Activated CD4-positive, alpha-beta T cell treated with anti-CD3 and anti-CD28 coated beads for 24 hours (primary cell): ENCODE results near the gene ACTR3.
"Not testable (repeated sequence)": the region's sequence is repeated elsewhere in the genome, so short reads cannot be mapped to it uniquely, and the experiment has no call there.

Experiments
- DNase-seq, 2 donors: peaks; one replicate each; pipeline ENCODE4 v3.0.0-alpha.2; 2020; ENCODE audit warnings: low read depth in 2 of 2

Gene ACTR3

DNA sequence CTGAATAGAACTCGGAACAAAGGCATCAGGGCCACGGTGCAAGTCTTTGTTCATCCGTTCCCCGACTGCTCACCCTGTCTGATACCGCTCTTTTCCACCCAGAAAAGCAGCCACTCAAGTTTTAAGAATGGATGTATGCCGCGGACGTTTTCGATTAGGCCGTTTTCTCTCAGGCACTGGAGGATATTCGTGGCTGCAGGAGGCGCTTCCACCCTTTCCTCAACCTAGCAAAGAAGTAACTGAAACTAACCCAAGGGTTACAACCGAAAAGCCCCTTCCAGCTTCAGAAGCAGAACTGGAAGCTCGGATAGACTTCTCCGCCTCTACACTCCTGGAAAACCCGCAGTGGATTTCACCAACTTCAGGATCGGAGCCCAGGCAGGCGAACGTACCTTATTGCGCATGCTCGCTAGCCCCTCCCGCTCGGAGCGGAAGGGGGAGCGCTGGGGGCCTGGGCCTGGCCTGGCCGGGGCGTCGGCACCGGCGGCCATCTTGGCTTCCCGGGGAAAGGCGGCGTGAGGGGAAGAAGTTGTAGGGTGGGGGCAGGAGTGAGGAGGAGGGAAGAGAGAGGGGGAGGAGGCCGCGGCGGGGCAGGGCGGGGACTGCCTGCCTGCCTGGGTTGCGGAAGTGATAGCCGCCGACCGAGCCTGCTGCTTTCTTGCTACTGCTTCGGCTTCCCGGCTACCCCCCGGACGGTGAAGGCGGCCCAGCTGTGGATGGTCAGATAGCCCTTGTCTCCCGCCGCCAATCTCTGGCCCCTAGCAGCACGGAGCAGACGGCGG is at the start of gene ACTR3:
TSS of gene ACTR3 (plus strand) at position 619 of the 782 bp plus-strand sequence. CDS start 191 bp downstream, outside the sequence.
- DNase-seq: peak; percentile 99

DNA sequence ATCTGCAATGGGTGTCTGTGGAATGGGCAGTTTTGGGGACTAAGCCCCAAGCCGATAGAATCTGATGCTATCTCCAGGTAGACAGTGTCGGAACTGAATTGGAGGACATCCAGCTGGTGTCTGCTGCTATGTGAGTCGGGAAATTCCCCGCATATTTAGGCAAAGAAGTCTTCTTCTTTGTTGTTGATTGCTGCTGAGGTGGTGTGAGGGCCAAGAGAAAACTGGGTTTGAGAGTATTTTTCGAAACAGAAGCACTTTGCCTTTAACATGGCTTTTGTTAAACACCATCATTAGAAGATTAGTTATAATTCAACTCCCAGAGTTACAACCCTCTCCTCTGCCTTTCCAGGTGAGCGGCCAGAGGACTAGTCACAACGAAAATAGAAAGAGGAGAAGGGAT is 49.4 kb upstream of the ACTR3 start:
- DNase-seq: no peak

DNA sequence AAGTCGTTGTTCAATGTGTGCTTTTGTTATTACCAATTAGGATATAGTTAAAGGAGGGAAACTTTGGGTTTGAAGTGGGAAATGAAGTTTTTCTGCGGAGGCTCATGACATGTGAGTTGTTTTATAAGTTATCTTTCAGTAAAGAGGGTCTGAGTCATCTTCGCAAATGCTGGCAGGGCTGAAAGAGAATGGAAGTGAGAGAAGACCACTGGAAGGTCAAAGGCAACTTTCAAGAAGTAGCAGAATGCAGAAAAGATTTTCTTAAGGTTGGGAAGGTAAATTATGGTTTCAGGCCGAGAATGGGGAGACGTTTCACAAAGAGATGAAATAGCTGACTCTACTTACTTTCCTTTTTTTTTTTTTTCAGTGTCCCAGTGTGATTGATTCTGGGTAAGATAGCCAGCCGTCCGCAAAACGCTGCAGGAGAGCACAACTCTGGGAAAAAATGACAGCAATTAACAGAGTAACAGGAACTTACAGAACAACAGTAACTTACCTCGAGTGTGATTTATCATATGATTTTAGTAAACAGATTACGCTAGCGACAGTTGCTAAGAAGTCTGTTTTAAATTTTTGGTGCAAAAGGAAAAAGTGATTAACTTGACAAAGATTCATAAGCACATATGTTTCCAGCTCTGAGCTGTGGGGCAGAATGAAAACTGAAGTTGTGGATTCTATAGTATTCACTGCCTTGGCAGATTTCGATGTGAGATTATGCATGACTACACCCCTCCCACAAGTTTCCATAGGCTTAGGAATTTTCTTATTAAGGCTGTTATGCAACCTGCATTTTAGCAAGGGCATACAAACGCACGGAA is 46.8 kb upstream of the ACTR3 start:
- no peak for DNase-seq

DNA sequence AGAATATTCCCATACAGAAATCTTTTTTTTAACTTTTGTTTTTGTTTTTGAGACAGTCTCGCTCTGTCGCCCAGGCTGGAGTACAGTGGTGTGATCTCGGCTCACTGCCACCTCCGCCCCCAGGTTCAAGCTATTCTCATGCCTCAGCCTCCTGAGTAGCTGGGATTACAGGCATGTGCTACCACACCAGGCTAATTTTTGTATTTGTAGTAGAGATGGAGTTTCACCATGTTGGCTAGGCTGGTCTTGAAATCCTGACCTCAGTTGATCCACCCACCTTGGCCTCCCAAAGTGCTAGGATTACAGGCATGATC is 46.2 kb upstream of the ACTR3 start:
- DNase-seq: not testable (repeated sequence)

DNA sequence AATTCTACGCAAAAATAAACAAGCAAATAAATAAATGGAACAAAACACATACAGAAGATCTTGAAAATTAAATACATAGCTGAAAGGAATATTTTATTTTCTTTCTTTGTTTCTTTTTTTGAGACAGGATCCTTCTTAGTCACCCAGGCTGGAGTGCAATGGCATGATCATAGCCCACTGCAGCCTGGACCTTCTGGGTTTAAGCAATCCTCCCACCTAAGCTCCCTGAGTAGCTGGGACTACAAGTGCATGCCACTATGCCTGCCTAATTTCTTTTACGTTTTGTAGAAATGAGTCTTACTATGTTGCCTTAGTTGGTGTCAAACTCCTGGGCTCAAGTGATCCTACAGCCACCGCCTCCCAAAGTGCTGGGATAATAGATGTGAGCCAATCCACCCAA is 44.6 kb upstream of the ACTR3 start:
- DNase-seq: no peak

DNA sequence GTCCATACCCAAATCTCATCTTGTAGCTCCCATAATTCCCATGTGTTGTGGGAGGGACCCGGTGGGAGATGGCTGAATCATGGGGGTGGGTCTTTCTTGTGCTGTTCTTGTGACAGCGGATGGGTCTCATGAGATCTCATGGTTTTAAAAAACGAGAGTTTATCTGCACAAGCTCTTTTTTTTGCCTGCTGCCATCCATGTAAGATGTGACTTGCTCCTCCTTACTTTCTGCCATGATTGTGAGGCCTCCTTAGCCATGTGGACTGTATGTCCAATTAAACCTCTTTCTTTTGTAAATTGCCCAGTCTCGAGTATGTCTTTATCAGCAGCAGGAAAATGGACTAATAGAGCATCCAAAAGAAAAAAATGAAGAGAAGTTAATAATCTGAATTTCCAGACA is 44.1 kb upstream of the ACTR3 start:
- not testable (repeated sequence) for DNase-seq

DNA sequence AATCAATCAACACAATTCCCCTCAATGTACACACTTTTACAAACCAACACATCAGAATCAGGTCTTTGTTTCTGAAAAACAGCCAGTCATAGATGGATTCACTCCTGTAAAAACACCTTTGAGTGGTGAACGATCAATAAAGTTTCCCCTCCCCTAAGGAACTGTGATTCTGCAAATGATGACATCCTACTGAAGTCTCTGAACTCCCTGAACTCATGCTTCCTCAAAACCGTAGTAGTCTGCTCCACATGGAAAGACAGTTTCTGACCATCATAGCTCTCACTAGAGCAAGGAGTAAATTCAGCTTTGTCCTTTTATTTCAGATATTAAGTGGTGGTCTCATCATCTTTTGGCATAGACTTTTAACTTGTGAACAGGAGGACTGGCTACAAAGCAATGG is 43.5 kb upstream of the ACTR3 start:
- no peak for DNase-seq

DNA sequence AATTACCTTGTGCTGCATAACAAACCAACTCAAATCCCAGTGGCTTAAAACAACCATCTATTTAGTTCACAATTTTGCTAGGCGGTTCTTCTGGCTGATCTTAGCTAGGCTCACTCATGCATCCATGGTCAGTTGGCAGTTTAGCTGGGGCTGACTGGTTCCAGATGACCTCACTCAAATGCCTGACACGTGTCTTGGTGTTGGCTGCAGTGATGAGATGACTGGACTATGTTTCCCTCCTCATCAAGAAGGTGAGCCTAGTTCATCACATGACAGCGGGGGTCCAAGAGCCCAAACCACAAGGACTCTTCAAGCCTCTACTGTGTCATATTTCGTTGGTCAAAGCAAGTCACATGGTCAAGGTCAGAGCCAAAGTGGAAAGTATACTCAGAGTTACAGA is 42.7 kb upstream of the ACTR3 start:
- DNase-seq: no peak

DNA sequence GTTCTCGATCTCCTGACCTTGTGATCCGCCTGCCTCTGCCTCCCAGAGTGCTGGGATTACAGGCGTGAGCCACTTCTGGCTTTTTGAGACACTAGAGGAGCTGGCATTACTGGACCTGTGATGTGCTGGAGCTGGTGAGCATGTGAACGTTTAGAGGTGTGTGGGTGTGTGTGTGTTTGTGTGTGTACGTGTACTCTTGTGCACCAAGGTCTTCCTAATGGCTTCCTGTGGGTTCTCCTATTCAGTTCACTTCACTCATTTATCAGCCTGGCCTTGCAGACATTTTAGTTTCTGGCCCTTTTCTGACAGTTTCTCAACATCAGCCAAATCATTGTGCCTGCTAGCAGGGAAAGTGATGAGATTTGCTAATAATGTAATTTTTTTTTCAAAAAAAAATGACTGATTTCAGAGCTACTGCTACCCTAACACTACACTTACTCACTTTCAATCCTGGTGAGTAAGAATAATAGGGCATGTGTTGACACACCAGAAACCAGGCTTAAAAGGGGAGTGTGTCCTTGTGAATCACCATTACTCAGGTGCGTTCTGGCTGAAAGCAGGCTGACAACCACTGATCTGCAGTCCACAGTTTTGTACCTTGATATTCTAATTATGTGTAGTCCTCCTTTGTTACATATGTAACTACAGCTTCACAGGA is 41.0 kb upstream of the ACTR3 start:
- DNase-seq: peak in 1 of 2 donors; percentile 18

DNA sequence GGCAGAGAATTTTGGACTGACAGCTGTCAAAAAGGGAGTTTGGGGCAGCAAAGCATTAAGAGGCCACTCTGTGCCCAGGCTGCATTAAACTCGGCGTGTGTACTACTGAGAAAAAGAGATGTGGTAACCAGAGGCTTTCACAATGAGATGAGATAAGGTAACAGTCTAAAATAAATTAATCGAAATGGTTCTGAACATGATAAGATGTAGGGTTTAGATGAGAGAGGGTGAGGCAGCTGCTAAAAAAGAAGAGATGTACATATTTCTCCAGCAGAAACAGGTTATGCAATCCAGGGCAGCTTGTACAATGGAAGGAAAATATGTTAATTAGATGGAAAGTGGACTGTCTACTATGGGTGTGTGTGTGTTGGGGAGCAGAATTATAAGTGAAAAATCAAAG is 39.2 kb upstream of the ACTR3 start:
- no peak for DNase-seq

DNA sequence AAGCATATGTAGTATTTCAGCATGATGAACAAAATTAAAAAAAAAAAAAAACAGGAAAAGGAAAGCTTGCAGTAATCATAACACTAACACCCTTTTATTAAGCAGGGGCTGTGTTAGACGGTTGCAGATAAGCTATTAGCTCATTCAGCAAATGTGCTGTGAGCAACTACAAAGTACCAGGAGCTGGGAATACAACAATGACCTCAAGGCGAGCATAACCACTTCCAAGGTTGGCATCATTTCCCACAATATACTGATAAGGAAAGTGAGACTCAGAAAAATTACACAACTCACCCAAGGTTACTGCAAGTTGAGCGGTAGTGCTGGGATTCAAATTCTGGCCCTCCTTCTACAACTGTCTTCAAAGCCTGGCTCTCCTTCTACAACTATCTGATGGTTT is 38.2 kb upstream of the ACTR3 start:
- no peak for DNase-seq

DNA sequence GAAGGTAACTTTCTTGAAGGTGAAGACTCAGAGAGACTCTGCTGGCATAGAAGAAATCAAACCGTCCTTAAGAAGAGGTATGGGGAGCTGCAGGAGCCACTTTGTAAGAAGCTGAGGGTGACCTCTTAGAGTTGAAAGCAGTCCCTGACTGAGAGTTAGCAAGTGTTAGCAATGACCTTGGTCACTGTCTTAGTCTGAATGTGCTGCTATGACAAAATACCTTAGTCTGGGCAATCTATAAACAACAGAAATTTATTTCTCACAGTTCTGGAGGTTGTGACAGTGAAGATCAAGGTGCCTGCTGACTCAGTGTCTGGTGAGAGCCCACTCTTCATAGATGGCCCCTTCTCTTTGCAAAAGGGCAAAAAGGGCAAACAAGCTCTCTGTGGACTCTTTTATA is 35.7 kb upstream of the ACTR3 start:
- DNase-seq: no peak

DNA sequence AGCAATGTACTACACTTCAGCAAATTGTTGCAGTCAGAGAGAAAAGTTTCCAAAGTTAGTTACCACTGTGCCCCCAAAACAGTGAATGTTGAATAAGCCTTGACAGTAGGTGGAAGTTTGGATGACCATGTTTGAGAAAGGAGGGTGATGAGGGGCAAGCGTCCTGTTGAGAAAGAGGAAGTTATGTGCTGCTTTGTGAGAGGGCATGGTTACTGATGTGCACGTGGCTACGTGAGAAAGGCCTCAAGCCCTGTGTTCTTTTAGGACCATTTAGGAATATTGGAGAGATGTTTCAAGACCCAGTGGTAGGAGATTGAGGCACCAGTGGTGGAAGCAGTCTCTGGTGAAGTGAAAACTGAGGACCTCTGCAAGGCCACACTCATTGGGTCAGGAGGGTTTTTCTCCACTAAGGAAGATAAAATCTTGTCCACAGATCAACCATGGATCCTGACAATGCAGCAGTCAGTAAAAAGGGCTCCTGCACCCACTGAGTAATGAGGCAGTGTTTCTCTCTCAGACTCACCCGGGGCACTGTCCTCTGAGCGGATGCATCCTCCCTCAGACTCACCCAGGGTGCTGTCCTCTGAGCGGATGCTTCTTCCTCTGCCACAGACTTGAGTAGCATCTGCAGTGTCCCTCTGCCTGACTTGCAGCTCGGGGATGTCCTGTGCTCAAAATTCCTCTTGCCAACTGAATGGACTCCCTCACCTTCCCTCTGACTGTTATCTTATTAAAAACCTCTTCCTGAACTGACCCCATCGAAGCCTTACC is 34.7 kb upstream of the ACTR3 start:
- DNase-seq: no peak

DNA sequence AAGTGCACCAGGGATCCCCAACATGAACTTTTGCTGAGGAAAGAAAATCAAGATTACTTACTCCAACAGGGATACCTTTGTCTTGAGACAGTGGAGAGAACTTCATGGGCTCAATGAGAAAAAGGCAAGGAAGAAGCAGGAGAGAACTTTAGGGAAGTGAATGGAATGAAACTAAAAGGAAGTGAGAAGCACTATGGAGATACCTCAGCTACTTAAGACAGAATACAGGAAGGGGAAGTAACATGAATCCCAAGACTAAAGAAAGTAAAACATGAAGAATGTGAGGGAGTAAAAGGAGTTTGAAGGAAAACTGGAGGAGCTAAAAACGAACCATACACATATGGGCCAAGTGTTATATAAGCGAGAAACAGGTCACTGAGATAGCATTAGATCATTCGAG is 32.4 kb upstream of the ACTR3 start:
- DNase-seq: no peak

DNA sequence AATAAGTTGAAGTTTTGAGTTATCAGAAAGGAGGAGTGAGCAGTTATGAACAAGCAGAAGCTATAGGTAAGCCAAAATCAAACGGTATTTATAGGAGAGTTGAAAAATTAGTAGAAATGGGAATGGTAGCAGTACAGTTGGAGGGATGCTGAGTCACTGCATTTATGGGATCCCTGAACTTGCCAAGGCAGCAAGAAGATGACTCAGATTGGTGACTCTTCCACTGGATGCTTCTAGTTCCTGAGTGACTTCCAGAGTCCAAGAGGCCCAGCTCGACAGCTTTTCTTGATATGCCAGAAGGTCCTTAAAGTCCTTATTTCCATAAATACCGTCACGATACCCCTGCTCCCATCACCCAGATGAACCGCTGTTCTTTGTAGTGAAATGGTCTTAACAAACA is 31.1 kb upstream of the ACTR3 start:
- DNase-seq: no peak

DNA sequence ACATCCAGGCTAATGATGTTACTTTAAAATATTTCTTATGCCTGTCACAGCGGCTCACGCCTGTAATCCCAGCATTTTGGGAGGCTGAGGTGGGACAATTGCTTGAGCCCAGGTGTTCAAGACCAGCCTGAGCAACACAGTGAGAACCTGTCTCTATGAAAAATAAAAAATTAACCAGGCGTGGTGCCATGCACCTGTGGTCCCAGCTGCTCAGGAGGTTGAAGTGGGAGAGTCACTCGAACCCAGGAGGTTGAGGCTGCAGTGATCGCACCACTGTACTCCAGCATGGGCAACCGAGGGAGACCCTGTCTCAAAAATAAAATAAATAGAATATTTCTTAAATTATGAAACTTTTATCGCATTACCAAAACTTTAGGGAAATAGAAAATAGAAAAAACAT is 28.1 kb upstream of the ACTR3 start:
- no peak for DNase-seq

DNA sequence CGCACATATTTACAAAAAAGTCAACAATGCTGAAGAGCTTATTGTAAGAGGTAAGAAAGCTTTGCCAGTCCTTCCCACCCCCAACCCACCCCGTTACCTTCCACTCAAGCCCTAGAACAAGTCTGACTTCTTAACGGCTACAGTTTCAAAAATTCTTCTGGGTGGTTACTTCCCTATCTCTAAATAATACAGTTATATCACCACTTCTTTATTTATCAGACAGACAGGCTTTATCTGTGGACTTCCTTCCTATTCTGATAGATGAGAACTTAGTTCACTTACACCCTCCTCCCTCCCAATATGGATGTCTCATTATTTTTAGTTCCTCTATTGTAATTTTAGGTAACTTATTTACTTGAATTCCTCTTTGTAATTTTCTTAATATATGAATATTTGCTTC is 26.7 kb upstream of the ACTR3 start:
- no peak for DNase-seq

DNA sequence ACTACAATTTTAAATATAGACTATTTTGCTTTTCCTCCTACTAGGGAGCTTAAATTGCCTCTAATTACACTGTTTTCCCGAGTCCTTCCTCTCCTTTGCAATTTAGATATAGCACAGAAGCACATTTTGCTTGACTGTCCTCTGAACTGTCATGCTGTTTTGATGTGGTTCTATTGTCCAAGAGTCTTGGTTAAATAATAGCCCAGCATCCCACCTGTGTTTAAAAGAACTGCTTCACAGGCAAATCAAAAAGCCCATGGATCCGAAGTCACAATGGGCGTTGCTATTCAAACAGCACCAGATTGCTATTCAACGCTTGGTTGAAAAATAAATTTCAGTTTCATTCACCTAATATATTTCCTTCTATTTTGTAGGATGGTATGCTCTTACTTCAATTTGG is 22.3 kb upstream of the ACTR3 start:
- no peak for DNase-seq

DNA sequence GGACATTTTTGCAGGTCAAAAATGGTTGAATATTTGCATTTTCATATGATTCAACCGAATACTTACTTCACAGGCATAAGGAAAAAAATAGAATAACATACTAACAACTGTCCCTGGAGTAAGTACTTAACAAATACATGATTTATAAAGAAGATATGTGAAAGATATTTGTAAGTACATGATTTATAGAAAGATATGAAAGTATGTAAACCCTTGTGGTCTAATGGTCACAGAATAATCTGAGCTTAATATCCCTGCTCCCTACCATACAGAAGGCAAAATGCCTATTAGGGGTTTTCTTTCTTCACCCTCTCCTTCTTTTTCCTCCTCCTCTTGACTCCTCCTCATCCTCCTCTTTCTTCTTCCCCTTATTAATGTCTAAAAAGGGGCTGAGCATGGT is 20.6 kb upstream of the ACTR3 start:
- DNase-seq: no peak

DNA sequence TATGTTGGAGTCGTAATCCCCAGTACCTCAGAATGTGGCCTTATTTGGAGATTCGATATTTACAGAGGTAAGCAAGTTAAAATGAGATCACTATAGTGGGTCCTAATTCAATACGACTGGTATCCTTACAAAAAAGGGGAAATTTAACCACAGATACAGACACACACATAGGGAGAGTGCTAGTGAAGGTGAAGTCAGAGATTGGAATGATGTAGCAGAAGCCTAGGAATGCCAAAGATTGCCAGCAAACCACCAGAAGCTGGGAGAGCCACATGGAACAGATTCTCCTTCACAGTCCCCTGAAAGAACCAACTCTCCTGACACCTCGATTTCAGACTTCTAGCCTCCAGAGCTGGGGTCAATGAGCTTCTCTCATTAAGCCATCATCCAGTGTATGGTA is 17.7 kb upstream of the ACTR3 start:
- DNase-seq: no peak

DNA sequence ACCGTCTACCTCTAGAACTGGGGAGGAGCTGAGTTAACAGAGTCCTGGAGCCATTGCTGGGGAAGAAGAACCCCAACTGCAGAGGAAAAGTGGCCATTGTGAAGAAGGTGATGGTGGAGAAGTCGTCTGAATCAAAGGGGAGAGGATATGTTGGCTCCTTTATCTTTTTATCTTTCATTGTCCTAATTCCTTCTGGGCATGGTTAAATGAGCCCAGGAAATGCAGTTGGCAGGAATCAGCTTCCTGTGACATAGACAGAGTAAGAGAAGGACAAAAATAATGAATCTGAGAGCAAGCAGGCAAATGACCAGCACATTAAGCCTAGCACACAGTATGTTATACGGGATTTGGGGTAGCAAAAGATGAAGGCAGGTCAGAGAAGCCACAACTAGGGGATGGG is 16.0 kb upstream of the ACTR3 start:
- no peak for DNase-seq

DNA sequence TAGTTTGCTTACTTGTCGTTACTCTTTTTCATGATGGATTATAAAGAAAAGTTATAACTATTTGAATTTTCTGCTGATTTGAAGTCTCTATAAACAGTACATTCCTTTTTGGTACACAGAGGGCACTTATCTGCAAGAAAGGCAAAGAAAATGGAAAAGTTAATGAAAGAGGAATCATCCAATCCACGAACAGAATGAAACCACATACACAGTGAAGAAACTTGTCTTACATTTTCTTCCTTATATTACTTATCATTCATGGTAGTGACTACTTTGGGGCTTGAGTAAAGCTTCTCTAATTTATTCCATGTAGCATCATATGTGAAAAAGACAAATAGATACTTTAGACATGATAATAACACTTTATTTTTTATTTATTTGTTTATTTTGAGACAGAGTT is 14.8 kb upstream of the ACTR3 start:
- no peak for DNase-seq
